DOHH2 (cell line): ENCODE measurements around the gene ABLIM2.

Experiments
- H3F3A ChIP-seq: fragments of 200-600 bp; sonication (generic), shearing (Covaris generic); 2 replicates; pipeline ENCODE4 v1.6.0; 2016; ENCODE audit warnings: antibody characterized with exemption, mild to moderate bottlenecking; ENCODE audit not compliant: control insufficient read depth, insufficient read depth
- H3K27ac ChIP-seq: fragments of 200-600 bp; sonication (generic); 2 replicates; pipeline ENCODE4 v1.5.1; 2014; ENCODE audit warnings: low read depth, mild to moderate bottlenecking, low read length, moderate library complexity
- H3K27me3 ChIP-seq: fragments of 200-600 bp; sonication (generic); 2 replicates; pipeline ENCODE4 v1.6.1; 2014; ENCODE audit warnings: mild to moderate bottlenecking, low read length, mixed read lengths; ENCODE audit not compliant: control insufficient read depth
- H3K36me3 ChIP-seq: fragments of 200-600 bp; sonication (generic); 2 replicates; pipeline ENCODE4 v1.6.1; 2014; ENCODE audit warnings: mild to moderate bottlenecking, low read length, moderate library complexity, mixed read lengths; ENCODE audit not compliant: control insufficient read depth
- H3K4me1 ChIP-seq: fragments of 200-600 bp; sonication (generic); 2 replicates; pipeline ENCODE4 v1.6.1; 2014; ENCODE audit warnings: mild to moderate bottlenecking, low read length, mixed read lengths; ENCODE audit not compliant: control insufficient read depth
- H3K4me2 ChIP-seq: fragments of 200-600 bp; sonication (generic); 2 replicates; pipeline ENCODE4 v1.6.0; 2014; ENCODE audit warnings: mild to moderate bottlenecking, low read length, moderate library complexity
- H3K4me3 ChIP-seq: fragments of 200-600 bp; sonication (generic); 2 replicates; pipeline ENCODE4 v1.5.1; 2014; ENCODE audit warnings: mild to moderate bottlenecking, low read length, mixed read lengths
- H3K79me2 ChIP-seq: fragments of 200-600 bp; sonication (generic); 2 replicates; pipeline ENCODE4 v1.6.1; 2014; ENCODE audit warnings: mild to moderate bottlenecking, low read length, mixed read lengths; ENCODE audit not compliant: control insufficient read depth
- H3K9me2 ChIP-seq: fragments of 200-600 bp; sonication (generic); replicated peaks from 2 replicates; pipeline ENCODE4 v1.6.1; 2014; ENCODE audit warnings: mild to moderate bottlenecking, low read length, mixed read lengths; ENCODE audit not compliant: control insufficient read depth
- H3K9me3 ChIP-seq: fragments of 200-600 bp; sonication (generic); 2 replicates; pipeline ENCODE4 v1.6.1; 2014; ENCODE audit warnings: antibody characterized with exemption, low read length, mixed read lengths; ENCODE audit not compliant: control insufficient read depth, insufficient read depth
- H4K20me1 ChIP-seq: fragments of 200-600 bp; sonication (generic); 2 replicates; pipeline ENCODE4 v1.6.0; 2014; ENCODE audit warnings: low read depth, mild to moderate bottlenecking, antibody characterized with exemption, low read length, moderate library complexity; ENCODE audit not compliant: control insufficient read depth, insufficient read depth
- EZH2phosphoT487 ChIP-seq: fragments of 200-600 bp; sonication (generic); IDR thresholded peaks from 2 replicates; pipeline ENCODE4 v1.6.1; 2017; ENCODE audit warnings: borderline replicate concordance, mild to moderate bottlenecking, antibody characterized with exemption, low read length, moderate library complexity, mixed read lengths
- TF ChIP-seq, protein P1 (sequence below): fragments of 200-600 bp; sonication (generic); IDR thresholded peaks from one replicate; pipeline ENCODE4 v1.5.1; 2014; ENCODE audit warnings: antibody characterized with exemption, mild to moderate bottlenecking, low read depth, low read length; ENCODE audit not compliant: poor library complexity, severe bottlenecking

ABLIM2 gene

DNA sequence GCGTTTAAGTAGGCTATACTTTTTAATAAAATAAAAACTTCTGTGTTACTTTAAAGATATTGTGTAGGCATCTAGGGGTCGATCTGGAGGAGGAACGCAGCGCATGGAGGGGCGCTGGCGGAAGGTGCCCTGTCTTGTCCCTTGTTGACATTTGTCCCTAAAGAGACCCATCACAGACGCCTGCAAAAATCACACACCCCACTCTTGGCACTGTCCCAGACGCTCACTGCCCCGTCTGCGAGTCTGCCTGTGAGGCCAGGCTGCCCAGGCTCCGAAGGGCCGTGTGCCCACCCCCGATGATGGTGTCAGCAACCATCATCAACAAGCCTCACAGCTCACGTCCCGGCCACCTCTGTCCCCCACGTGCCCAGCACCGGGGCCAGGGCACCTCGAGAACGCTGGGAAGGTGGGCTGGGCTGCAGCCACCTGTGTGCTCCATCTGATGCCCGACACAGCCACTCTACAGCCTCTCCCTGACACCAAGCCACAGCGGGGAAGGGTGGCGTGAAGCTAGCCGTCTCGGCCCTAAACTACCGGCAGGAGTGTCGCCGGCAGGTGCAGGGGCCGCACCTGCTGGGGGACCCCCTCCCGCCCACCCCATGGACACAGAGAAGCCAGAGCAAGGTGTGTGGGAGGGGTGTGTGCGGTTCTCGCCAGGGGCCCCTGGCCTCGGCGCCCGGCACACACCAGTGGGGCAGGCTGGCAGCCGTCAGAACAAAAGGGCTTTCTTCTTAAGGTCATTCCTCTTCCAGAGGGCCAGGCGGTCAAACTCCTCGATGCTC lies 192.1 kb downstream of the ABLIM2 start:
- peaks cover 8% of the 10 kb centered on the region for H3K4me1 ChIP-seq

DNA sequence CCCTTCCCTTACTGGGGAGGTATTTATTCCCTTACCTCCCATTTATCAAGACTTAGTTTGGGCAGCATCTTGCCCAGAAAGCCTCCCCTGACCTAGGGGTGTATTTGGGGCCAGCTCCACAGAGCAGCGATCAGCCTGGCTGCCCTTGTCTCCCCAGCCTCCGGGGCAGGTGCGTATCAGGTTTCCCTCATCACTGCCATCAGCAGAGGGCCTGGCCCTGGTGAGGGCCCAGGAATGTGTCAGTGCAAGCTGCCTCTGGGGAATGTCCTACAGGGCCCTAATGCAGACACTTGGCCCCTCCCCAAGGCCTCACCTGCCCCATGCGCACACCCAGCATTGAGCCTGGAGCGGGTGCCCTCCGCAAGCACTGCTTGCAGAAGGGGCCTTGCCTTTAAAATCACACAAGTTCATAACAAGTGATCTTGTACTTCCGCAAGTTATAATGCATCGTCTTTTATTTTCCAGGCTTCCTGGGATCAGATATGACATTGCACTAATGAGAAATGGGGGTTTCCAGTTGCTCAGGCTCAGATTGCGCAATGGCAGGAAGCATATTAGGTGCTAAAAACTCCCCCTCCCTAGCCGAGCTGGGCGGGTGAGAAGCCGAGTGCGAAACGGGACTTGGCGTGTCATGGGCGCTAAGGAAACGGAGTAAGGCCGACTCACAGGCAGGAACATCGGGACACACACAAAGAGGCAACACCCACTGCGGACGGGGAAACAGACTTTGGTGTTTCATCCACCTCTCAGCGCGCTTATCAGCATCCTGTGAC lies 193.5 kb downstream of the ABLIM2 start:
- no peak for TF ChIP-seq EZH2phosphoT487
- TF ChIP-seq, protein P1, sequence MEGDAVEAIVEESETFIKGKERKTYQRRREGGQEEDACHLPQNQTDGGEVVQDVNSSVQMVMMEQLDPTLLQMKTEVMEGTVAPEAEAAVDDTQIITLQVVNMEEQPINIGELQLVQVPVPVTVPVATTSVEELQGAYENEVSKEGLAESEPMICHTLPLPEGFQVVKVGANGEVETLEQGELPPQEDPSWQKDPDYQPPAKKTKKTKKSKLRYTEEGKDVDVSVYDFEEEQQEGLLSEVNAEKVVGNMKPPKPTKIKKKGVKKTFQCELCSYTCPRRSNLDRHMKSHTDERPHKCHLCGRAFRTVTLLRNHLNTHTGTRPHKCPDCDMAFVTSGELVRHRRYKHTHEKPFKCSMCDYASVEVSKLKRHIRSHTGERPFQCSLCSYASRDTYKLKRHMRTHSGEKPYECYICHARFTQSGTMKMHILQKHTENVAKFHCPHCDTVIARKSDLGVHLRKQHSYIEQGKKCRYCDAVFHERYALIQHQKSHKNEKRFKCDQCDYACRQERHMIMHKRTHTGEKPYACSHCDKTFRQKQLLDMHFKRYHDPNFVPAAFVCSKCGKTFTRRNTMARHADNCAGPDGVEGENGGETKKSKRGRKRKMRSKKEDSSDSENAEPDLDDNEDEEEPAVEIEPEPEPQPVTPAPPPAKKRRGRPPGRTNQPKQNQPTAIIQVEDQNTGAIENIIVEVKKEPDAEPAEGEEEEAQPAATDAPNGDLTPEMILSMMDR, result no peak
- H3K79me2 ChIP-seq, result no peaks in the 10 kb centered on the region
- no peaks in the 10 kb centered on the region for H4K20me1 ChIP-seq
- H3K36me3 ChIP-seq, result no peaks in the 10 kb centered on the region
- H3K4me3 ChIP-seq, result no peak overlapping the region
- H3K27ac ChIP-seq, result no peak overlapping the region
- H3K9me2 ChIP-seq, result no peaks in the 10 kb centered on the region
- no peaks in the 10 kb centered on the region for H3F3A ChIP-seq
- H3K4me2 ChIP-seq, result no peak overlapping the region
- H3K27me3 ChIP-seq, result peaks cover 7% of the 10 kb centered on the region; the same call in 1 of the 2 replicates
- peaks cover 16% of the 10 kb centered on the region for H3K4me1 ChIP-seq
- H3K9me3 ChIP-seq, result no peaks in the 10 kb centered on the region

More for the DNA sequence above, 192.1 kb downstream of the ABLIM2 start:
- H3K27ac ChIP-seq, result no peak overlapping the region
- no peak overlapping the region for H3K4me2 ChIP-seq
- no peaks in the 10 kb centered on the region for H3K79me2 ChIP-seq
- no peaks in the 10 kb centered on the region for H3K9me3 ChIP-seq
- H3K36me3 ChIP-seq, result no peaks in the 10 kb centered on the region
- no peaks in the 10 kb centered on the region for H3F3A ChIP-seq
- no peaks in the 10 kb centered on the region for H3K27me3 ChIP-seq
- TF ChIP-seq, protein P1, result no peak
- no peak for TF ChIP-seq EZH2phosphoT487
- H4K20me1 ChIP-seq, result no peaks in the 10 kb centered on the region
- no peaks in the 10 kb centered on the region for H3K9me2 ChIP-seq
- H3K4me3 ChIP-seq, result no peak overlapping the region

DNA sequence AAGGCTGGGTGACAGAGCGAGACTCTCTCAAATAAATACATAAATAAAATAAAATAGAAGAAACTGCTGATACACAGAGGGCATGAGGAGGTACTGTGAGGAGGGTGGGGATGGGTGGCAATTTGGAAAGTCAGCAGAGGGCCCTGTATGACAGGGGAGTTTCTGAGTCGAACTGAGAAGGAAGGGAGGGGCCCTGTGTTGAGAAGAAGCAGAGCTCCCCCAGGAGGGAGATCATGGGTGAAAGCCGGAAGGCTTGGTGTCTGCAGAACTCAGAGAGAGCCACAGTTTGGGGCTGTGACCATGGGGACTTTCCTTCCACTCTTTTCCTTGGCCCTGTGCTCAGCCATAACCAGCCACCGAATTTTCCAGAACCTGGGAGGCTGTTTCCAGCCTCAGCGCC lies 194.2 kb downstream of the ABLIM2 start:
- Histone ChIP-seq H3K9me2 (no peaks in the 10 kb centered on the region), H3K4me2 (no peak overlapping the region), H3K79me2 (no peaks in the 10 kb centered on the region), H3F3A (no peaks in the 10 kb centered on the region), H3K27ac (no peak overlapping the region), H3K9me3 (no peaks in the 10 kb centered on the region), H3K27me3 (peaks cover 7% of the 10 kb centered on the region; the same call in 1 of the 2 replicates), H3K36me3 (no peaks in the 10 kb centered on the region), H3K4me1 (peaks cover 11% of the 10 kb centered on the region), H4K20me1 (no peaks in the 10 kb centered on the region), H3K4me3 (no peak overlapping the region)
- TF ChIP-seq, protein P1, result no peak
- TF ChIP-seq EZH2phosphoT487, result no peak
